Endothelial cell (in vitro differentiated cells): ENCODE data around the gene AEBP2. TPM values are rescaled to one million over a fixed set of nuclear protein-coding genes. Genes with fewer than 3 reads are reported as not detected.

Experiments
- DNase-seq: peaks from one replicate; pipeline ENCODE4 v3.0.0; 2021; ENCODE audit warnings: low spot score
- H3K27ac Mint-ChIP-seq: one replicate; pipeline ENCODE4 v1.8.0; 2021; ENCODE audit warnings: mixed read lengths, inconsistent platforms; ENCODE audit not compliant: unreplicated experiment
- H3K27me3 Mint-ChIP-seq: one replicate; pipeline ENCODE4 v1.8.0; 2021; ENCODE audit warnings: mild to moderate bottlenecking, moderate library complexity, mixed read lengths, inconsistent platforms; ENCODE audit not compliant: unreplicated experiment
- H3K36me3 Mint-ChIP-seq: one replicate; pipeline ENCODE4 v1.8.0; 2021; ENCODE audit warnings: mild to moderate bottlenecking, low read depth, mixed read lengths, inconsistent platforms; ENCODE audit not compliant: unreplicated experiment
- H3K4me1 Mint-ChIP-seq: one replicate; pipeline ENCODE4 v1.8.0; 2021; ENCODE audit warnings: mild to moderate bottlenecking, mixed read lengths, inconsistent platforms; ENCODE audit not compliant: unreplicated experiment
- H3K4me3 Mint-ChIP-seq: one replicate; pipeline ENCODE4 v1.8.0; 2021; ENCODE audit warnings: mild to moderate bottlenecking, mixed read lengths, inconsistent platforms; ENCODE audit not compliant: unreplicated experiment
- H3K9me3 Mint-ChIP-seq: one replicate; pipeline ENCODE4 v1.8.0; 2021; ENCODE audit warnings: mixed read lengths, inconsistent platforms; ENCODE audit not compliant: unreplicated experiment
- total RNA-seq: library from RNA; stranded (reverse); fragmentation: NEBNext Ultra II Directional; extraction: Animal tissue kit (Norgen Biotek cat#: 25700); gene quantifications from one replicate; pipeline ENCODE4 v1.2.1, GENCODE V29; 2021; ENCODE audit not compliant: unreplicated experiment
- TF ChIP-seq, protein P1 (sequence below): fragments of 200-600 bp; sonication (generic); IDR thresholded peaks from one replicate; pipeline ENCODE4 v1.5.0; 2021; ENCODE audit warnings: antibody characterized with exemption; ENCODE audit not compliant: unreplicated experiment

The AEBP2 gene
- total RNA-seq, 1 donor from 2014 or later, result 37.6 TPM

DNA sequence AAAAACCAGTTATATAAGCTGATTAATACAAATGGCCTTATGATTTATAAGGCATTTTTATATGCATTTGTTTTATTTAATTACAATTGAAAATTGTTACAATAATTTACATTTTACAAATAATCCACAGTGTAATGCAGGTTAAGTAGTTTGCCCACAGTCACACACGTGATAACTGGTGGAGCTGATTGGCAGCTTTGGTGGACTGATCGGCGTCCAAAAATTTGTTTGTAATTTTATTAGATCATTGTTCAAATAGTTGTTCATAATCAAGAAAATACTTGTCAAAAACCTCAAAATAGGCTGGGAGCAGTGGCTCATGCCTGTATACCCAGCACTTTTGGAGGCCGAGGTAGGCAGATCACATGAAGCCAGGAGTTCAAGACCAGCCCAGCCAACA, 59.7 kb downstream of the AEBP2 start:
- DNase-seq, result no peak
- Mint-ChIP-seq H3K36me3 (peaks cover 9% of the 10 kb centered on the region), H3K4me1 (peaks cover under 1% of the 10 kb centered on the region), H3K4me3 (no peak overlapping the region), H3K27ac (no peak overlapping the region), H3K27me3 (peaks cover 6% of the 10 kb centered on the region), H3K9me3 (no peaks in the 10 kb centered on the region)
- TF ChIP-seq, protein P1, sequence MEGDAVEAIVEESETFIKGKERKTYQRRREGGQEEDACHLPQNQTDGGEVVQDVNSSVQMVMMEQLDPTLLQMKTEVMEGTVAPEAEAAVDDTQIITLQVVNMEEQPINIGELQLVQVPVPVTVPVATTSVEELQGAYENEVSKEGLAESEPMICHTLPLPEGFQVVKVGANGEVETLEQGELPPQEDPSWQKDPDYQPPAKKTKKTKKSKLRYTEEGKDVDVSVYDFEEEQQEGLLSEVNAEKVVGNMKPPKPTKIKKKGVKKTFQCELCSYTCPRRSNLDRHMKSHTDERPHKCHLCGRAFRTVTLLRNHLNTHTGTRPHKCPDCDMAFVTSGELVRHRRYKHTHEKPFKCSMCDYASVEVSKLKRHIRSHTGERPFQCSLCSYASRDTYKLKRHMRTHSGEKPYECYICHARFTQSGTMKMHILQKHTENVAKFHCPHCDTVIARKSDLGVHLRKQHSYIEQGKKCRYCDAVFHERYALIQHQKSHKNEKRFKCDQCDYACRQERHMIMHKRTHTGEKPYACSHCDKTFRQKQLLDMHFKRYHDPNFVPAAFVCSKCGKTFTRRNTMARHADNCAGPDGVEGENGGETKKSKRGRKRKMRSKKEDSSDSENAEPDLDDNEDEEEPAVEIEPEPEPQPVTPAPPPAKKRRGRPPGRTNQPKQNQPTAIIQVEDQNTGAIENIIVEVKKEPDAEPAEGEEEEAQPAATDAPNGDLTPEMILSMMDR, result no peak

DNA sequence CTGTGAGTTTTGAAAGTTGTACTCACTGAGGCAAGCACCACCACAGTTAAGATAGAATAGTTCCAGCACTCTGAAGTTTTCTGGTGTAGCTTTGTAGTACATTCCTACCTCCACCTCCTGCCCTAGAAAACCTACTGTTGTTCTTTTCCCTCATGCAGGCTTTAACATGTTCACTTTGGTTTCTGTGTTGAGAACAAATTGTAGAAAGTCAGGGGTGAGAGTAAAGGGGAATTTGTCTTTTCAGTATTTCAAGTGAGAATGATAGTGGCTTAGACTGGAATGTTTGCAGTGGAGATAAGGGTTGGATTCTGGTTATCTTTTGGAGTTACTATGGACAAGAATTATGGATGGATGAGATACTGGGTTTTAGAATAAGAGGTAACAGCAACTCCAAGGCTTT, 67.2 kb downstream of the AEBP2 start:
- DNase-seq, result no peak
- TF ChIP-seq, protein P1, result no peak
- Mint-ChIP-seq H3K36me3 (peaks cover 13% of the 10 kb centered on the region), H3K9me3 (no peaks in the 10 kb centered on the region), H3K4me1 (peaks cover 19% of the 10 kb centered on the region), H3K27ac (peak overlapping the region; percentile 58), H3K27me3 (peaks cover 3% of the 10 kb centered on the region), H3K4me3 (no peak overlapping the region)

DNA sequence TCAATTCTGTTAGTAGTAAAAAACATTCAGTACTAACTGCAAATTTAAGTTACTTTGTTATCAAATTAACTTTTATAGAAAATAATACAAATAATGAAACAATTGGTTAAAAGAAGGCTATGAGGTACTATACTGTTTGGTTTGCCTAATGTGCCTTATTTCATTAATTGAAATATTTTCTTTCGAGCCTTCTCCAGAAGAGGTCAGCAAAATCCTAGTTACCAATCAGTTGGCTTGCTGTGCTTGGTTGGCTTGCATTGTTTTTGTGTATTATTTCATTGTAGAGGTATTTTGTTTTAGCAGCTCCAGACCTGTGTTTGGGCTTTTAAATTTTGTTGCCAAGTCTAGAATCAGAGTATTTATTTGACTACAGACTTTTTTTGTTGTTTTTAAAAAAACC, 68.5 kb downstream of the AEBP2 start:
- Mint-ChIP-seq H3K36me3 (peaks cover 14% of the 10 kb centered on the region), H3K27ac (peak overlapping the region; percentile 58), H3K4me3 (no peak overlapping the region), H3K27me3 (peaks cover 3% of the 10 kb centered on the region), H3K9me3 (no peaks in the 10 kb centered on the region), H3K4me1 (peaks cover 19% of the 10 kb centered on the region)
- TF ChIP-seq, protein P1, result no peak
- no peak for DNase-seq

DNA sequence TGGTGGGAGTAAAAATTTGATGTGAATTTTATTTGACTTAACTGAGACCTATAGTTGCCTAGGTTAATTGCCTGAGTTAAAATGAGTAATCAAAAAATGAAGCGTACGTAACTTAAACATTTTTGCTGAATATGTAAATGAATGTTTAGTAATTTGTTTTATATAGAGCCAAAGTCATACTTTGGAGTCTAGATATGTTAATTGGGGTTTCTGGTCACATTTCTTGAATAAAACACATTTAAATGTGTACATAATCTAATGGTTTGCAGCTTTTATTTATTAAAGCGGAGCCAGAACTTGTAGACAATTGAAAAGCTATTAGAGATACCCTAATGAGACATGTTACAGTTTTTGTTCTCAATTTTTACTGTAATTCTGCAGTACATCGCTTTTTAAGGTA, 71.2 kb downstream of the AEBP2 start:
- Mint-ChIP-seq H3K36me3 (peaks cover 9% of the 10 kb centered on the region), H3K27ac (peak overlapping the region; percentile 38), H3K27me3 (no peaks in the 10 kb centered on the region), H3K9me3 (no peaks in the 10 kb centered on the region), H3K4me1 (peaks cover 16% of the 10 kb centered on the region), H3K4me3 (no peak overlapping the region)
- TF ChIP-seq, protein P1, result no peak
- DNase-seq, result no peak

DNA sequence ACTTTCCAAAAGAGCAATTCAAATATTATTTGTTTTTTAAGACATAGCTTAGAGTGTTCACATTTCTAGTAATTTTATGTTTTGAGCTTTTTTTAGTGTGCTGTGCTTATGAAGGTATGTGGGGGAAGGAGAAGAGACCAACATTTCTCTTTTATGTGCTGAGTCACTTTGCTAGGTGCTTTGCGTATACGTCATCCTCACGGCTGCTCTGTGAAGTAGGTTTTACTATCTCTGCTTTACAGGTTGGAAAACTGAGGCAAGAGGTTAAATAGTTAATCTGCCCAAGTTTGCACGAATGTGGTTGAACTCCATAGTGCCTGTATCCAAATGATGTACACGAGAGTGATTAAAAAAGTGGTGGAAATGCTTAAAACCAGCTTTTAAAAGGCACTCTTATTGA, 75.9 kb downstream of the AEBP2 start:
- Mint-ChIP-seq H3K4me1 (peaks cover 7% of the 10 kb centered on the region), H3K4me3 (no peak overlapping the region), H3K27me3 (no peaks in the 10 kb centered on the region), H3K9me3 (no peaks in the 10 kb centered on the region), H3K36me3 (peaks cover 6% of the 10 kb centered on the region), H3K27ac (peak overlapping the region; percentile 76)
- no peak for DNase-seq
- TF ChIP-seq, protein P1, result no peak
